Neural progenitor cell (in vitro differentiated cells): ENCODE results near the gene STRA6. TPM values are rescaled to one million over a fixed set of nuclear protein-coding genes. Genes with fewer than 3 reads are reported as not detected.

ENCODE experiments used
- DNase-seq: peaks from one replicate; pipeline ENCODE4 v3.0.0-alpha.2; 2016; ENCODE audit warnings: low spot score
- H2AFZ ChIP-seq: fragments of 200-600 bp; sonication (generic); replicated peaks from 2 replicates; pipeline ENCODE4 v1.6.1; 2016; ENCODE audit warnings: antibody characterized with exemption
- H3F3A ChIP-seq: fragments of 200-600 bp; sonication (generic); 2 replicates; pipeline ENCODE4 v1.6.1; 2016; ENCODE audit warnings: antibody characterized with exemption, low read depth
- H3K27ac ChIP-seq: fragments of 200-600 bp; sonication (generic); 2 replicates; pipeline ENCODE4 v1.5.1; 2016; ENCODE audit warnings: mild to moderate bottlenecking
- H3K27me3 ChIP-seq: fragments of 200-600 bp; sonication (generic); 2 replicates; pipeline ENCODE4 v1.6.1; 2016; ENCODE audit warnings: mild to moderate bottlenecking, moderate library complexity
- H3K36me3 ChIP-seq: fragments of 200-600 bp; sonication (generic); 2 replicates; pipeline ENCODE4 v1.5.1; 2016
- H3K4me1 ChIP-seq: fragments of 200-600 bp; sonication (generic); 2 replicates; pipeline ENCODE4 v1.6.1; 2016; ENCODE audit warnings: mixed run types
- H3K4me2 ChIP-seq: fragments of 200-600 bp; sonication (generic); 2 replicates; pipeline ENCODE4 v1.6.1; 2016
- H3K4me3 ChIP-seq: fragments of 200-600 bp; sonication (generic); 2 replicates; pipeline ENCODE4 v1.5.1; 2016
- H3K79me2 ChIP-seq: fragments of 200-600 bp; sonication (generic); 2 replicates; pipeline ENCODE4 v1.6.1; 2016; ENCODE audit warnings: low read depth
- H3K9ac ChIP-seq: fragments of 200-600 bp; sonication (generic); 2 replicates; pipeline ENCODE4 v1.6.1; 2016
- H3K9me3 ChIP-seq: fragments of 200-600 bp; sonication (generic); 2 replicates; pipeline ENCODE4 v1.5.1; 2016; ENCODE audit warnings: low read depth
- H4K20me1 ChIP-seq: fragments of 200-600 bp; sonication (generic); 2 replicates; pipeline ENCODE4 v1.6.1; 2016; ENCODE audit warnings: low read depth
- H3K27ac Mint-ChIP-seq: 3 replicates; pipeline ENCODE4 v1.8.0; 2021; ENCODE audit warnings: mixed read lengths
- H3K27me3 Mint-ChIP-seq: 2 replicates; pipeline ENCODE4 v1.8.0; 2022; ENCODE audit warnings: low read depth, mild to moderate bottlenecking, inconsistent platforms, moderate library complexity, mixed read lengths; ENCODE audit not compliant: insufficient read depth
- H3K36me3 Mint-ChIP-seq: 3 replicates; pipeline ENCODE4 v1.8.0; 2021; ENCODE audit warnings: mixed read lengths
- H3K4me1 Mint-ChIP-seq: 3 replicates; pipeline ENCODE4 v1.8.0; 2021; ENCODE audit warnings: mixed read lengths
- H3K4me3 Mint-ChIP-seq: 3 replicates; pipeline ENCODE4 v1.8.0; 2021; ENCODE audit warnings: mild to moderate bottlenecking, moderate library complexity, mixed read lengths
- H3K9me3 Mint-ChIP-seq: 3 replicates; pipeline ENCODE4 v1.8.0; 2020; ENCODE audit warnings: mixed read lengths
- EZH2 ChIP-seq: fragments of 200-600 bp; sonication (generic); IDR thresholded peaks from 2 replicates; pipeline ENCODE4 v1.6.1; 2017; ENCODE audit warnings: antibody characterized with exemption, mild to moderate bottlenecking, moderate library complexity
- EZH2phosphoT487 ChIP-seq: fragments of 200-600 bp; sonication (generic); IDR thresholded peaks from 2 replicates; pipeline ENCODE4 v1.6.1; 2017; ENCODE audit warnings: antibody characterized with exemption
- total RNA-seq: library from RNA; depleted of rRNA; stranded (reverse); fragments of >200 nt; gene quantifications from 2 replicates; pipeline ENCODE4 v1.2.3, GENCODE V29; 2015; ENCODE audit warnings: low replicate concordance
- TF ChIP-seq, protein P1 (sequence below): fragments of 200-600 bp; sonication (generic); IDR thresholded peaks from 2 replicates; pipeline ENCODE4 v1.5.1; 2017; ENCODE audit warnings: antibody characterized with exemption, mild to moderate bottlenecking

STRA6 gene
- total RNA-seq, 1 donor from 2014 or later: 3.1 TPM

DNA sequence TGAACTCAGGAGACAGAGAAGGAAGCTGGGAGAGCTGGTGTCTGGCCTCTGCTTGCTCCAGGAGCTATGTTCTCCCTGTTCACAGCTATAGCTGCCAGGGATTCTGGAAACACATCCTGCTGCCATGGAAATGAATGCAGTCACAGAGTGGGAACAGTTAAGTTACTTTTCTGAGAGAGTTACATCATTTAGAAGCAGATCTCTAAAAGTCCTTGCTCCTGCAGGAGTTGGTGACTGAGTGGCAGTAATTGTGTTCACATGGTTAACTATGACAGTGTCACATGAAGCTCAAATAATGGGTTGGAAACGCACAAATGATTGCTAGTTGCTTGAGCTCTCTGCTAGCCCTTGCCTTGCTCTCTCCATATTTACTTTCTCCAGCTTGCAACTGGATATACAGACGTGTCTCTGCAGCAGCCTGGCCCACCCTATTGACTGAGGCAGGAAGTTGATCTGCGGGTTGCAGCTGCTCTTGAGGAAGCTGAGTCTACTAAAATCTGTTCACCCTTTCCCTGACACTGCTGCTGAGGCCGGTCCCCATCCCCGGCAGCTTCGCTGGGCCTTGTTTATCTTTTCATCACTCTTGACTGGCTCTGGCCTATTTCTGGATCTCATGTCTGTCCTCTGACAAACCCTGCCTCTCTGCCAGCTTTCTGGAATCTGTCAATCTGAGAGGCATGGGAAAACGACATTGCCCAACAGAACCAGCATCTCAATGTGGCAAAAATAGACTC, 45.7 kb downstream of the STRA6 start:
- no peak overlapping the region for H3K4me3 ChIP-seq
- H3K9ac ChIP-seq: no peak overlapping the region
- Mint-ChIP-seq H3K4me1 (peaks cover 24% of the 10 kb centered on the region), H3K4me3 (peak overlapping the region; percentile 16), H3K36me3 (no peaks in the 10 kb centered on the region), H3K27ac (peak overlapping the region; percentile 82), H3K9me3 (no peaks in the 10 kb centered on the region), H3K27me3 (peaks cover 10% of the 10 kb centered on the region)
- no peaks in the 10 kb centered on the region for H3K9me3 ChIP-seq
- no peak for DNase-seq
- H3K4me2 ChIP-seq: no peak overlapping the region
- no peaks in the 10 kb centered on the region for H3K27me3 ChIP-seq
- TF ChIP-seq EZH2phosphoT487: no peak
- peak overlapping the region; percentile 52 for H2AFZ ChIP-seq
- no peaks in the 10 kb centered on the region for H3F3A ChIP-seq
- peaks cover 7% of the 10 kb centered on the region for H3K4me1 ChIP-seq
- no peaks in the 10 kb centered on the region for H3K36me3 ChIP-seq
- no peaks in the 10 kb centered on the region for H3K79me2 ChIP-seq
- no peak overlapping the region for H3K27ac ChIP-seq
- no peaks in the 10 kb centered on the region for H4K20me1 ChIP-seq

DNA sequence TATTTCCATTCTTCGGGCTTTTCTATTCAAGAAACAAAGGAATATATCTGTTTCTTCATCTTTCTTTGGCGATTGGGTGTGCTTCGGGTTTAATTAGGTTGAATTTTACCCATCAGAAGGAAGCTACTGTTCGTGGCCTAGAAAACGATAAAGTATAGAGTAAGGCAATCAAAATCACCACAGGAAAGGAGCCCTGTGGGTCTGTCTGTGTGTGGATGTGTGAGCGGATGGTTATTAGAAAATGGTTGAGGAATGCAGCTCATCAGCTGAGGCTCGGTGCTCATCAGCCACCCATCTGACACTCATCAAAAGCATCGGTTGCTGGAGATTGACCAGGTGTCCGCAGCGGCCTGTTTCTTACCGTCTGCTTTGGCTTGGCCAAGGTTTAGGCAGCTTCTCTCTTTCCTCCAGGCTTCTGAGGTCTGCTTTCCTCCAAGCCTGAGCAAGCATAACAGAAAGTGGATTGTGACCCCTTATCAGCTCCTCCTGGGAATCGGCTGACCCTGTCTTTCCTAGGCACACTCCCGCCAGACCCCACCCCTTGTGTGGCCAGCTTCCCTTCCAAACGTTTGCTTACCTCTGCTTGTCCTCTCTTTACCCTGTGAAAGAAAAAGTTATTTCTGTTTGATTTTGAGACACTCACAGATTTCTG, 46.7 kb downstream of the STRA6 start:
- no peak for DNase-seq
- Histone ChIP-seq H3K9me3 (no peaks in the 10 kb centered on the region), H3K4me1 (peaks cover 7% of the 10 kb centered on the region), H3K27ac (no peak overlapping the region), H2AFZ (peak overlapping the region; percentile 52), H3K9ac (no peak overlapping the region), H3F3A (no peaks in the 10 kb centered on the region), H3K4me2 (no peak overlapping the region), H3K27me3 (no peaks in the 10 kb centered on the region), H4K20me1 (no peaks in the 10 kb centered on the region), H3K36me3 (no peaks in the 10 kb centered on the region), H3K4me3 (no peak overlapping the region), H3K79me2 (no peaks in the 10 kb centered on the region)
- Mint-ChIP-seq H3K36me3 (no peaks in the 10 kb centered on the region), H3K4me3 (no peak overlapping the region), H3K4me1 (peaks cover 24% of the 10 kb centered on the region), H3K27me3 (peaks cover 10% of the 10 kb centered on the region), H3K9me3 (no peaks in the 10 kb centered on the region), H3K27ac (no peak overlapping the region)
- TF ChIP-seq EZH2phosphoT487: no peak
- TF ChIP-seq, protein P1, sequence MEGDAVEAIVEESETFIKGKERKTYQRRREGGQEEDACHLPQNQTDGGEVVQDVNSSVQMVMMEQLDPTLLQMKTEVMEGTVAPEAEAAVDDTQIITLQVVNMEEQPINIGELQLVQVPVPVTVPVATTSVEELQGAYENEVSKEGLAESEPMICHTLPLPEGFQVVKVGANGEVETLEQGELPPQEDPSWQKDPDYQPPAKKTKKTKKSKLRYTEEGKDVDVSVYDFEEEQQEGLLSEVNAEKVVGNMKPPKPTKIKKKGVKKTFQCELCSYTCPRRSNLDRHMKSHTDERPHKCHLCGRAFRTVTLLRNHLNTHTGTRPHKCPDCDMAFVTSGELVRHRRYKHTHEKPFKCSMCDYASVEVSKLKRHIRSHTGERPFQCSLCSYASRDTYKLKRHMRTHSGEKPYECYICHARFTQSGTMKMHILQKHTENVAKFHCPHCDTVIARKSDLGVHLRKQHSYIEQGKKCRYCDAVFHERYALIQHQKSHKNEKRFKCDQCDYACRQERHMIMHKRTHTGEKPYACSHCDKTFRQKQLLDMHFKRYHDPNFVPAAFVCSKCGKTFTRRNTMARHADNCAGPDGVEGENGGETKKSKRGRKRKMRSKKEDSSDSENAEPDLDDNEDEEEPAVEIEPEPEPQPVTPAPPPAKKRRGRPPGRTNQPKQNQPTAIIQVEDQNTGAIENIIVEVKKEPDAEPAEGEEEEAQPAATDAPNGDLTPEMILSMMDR: no peak
- no peak for TF ChIP-seq EZH2

DNA sequence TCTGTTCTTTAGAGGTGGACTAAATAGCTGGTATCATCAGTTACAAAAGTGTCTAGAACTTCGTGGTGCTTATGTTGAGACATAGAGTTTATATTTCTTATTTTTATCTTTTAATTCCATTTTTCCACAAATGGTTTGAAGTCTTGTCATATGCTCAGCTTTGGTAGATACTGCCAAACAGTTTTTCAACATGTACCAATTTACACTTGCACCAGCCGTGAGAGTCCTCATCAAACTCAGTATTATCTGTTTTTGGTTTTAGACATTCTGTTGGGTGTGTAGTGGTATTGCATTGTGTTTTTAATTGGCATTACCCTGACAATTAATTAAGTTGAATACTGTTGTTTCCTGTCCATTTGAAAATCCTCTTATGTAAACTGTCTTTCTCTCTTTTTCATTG, 55.5 kb downstream of the STRA6 start:
- Histone ChIP-seq H3K4me2 (no peak overlapping the region), H3K4me3 (no peak overlapping the region), H3K27ac (no peak overlapping the region), H3K27me3 (no peaks in the 10 kb centered on the region), H3K36me3 (no peaks in the 10 kb centered on the region), H3K9me3 (no peaks in the 10 kb centered on the region), H3K4me1 (no peaks in the 10 kb centered on the region), H3K79me2 (no peaks in the 10 kb centered on the region), H2AFZ (no peak overlapping the region), H3K9ac (no peak overlapping the region), H4K20me1 (no peaks in the 10 kb centered on the region), H3F3A (peaks cover 4% of the 10 kb centered on the region)
- H3K27me3 Mint-ChIP-seq: peaks cover 2% of the 10 kb centered on the region
- no peak overlapping the region for H3K27ac Mint-ChIP-seq
- no peak for DNase-seq
- H3K4me1 Mint-ChIP-seq: no peaks in the 10 kb centered on the region
- TF ChIP-seq, protein P1: no peak
- no peak for TF ChIP-seq EZH2
- TF ChIP-seq EZH2phosphoT487: no peak
- no peaks in the 10 kb centered on the region for H3K36me3 Mint-ChIP-seq
- H3K4me3 Mint-ChIP-seq: no peak overlapping the region
- peaks cover 5% of the 10 kb centered on the region for H3K9me3 Mint-ChIP-seq

DNA sequence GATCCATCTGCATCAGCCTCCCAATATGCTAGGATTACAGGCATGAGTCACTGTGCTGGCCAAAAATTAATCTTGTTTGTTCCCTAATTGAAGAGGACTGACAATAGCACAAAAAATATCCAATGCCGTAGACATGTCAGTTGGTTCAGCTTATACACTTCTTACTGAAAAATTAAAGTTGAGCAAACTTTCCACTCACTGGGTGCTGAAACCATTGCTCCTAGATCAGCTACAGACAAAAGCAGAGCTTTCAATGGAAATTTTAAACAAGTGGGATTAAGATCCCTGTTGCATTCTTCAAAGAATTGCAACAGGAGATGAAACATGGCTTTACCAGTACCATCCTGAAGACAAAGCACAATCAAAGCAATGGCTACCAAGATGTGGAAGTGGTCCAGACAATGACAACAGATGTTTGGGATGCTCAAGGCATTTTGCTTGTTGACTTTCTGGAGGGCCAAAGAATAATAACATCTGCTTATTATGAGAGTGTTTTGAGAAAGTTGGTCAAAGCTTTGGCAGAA, 56.2 kb downstream of the STRA6 start:
- no peaks in the 10 kb centered on the region for H3K36me3 Mint-ChIP-seq
- Histone ChIP-seq H3K27me3 (no peaks in the 10 kb centered on the region), H3K79me2 (no peaks in the 10 kb centered on the region), H3K4me1 (no peaks in the 10 kb centered on the region), H3K36me3 (no peaks in the 10 kb centered on the region), H3K4me3 (no peak overlapping the region), H4K20me1 (no peaks in the 10 kb centered on the region), H2AFZ (no peak overlapping the region), H3F3A (peaks cover 4% of the 10 kb centered on the region), H3K4me2 (no peak overlapping the region), H3K9me3 (no peaks in the 10 kb centered on the region), H3K9ac (no peak overlapping the region), H3K27ac (no peak overlapping the region)
- no peak overlapping the region for H3K4me3 Mint-ChIP-seq
- TF ChIP-seq EZH2: no peak
- peaks cover 5% of the 10 kb centered on the region for H3K9me3 Mint-ChIP-seq
- peaks cover 2% of the 10 kb centered on the region for H3K27me3 Mint-ChIP-seq
- no peaks in the 10 kb centered on the region for H3K4me1 Mint-ChIP-seq
- no peak for DNase-seq
- H3K27ac Mint-ChIP-seq: no peak overlapping the region
